Skeletal muscle cell (primary cell): ENCODE data around the gene PTOV1.

Experiments
- DNase-seq: peaks from one replicate; pipeline ENCODE4 v3.0.0-alpha.2; 2010; ENCODE audit warnings: low read depth
- H3K4me3 ChIP-seq: 2 replicates; pipeline ENCODE4 v1.5.1; 2011; ENCODE audit warnings: low read depth, mild to moderate bottlenecking, control low read depth, low read length, moderate library complexity

PTOV1 gene

DNA sequence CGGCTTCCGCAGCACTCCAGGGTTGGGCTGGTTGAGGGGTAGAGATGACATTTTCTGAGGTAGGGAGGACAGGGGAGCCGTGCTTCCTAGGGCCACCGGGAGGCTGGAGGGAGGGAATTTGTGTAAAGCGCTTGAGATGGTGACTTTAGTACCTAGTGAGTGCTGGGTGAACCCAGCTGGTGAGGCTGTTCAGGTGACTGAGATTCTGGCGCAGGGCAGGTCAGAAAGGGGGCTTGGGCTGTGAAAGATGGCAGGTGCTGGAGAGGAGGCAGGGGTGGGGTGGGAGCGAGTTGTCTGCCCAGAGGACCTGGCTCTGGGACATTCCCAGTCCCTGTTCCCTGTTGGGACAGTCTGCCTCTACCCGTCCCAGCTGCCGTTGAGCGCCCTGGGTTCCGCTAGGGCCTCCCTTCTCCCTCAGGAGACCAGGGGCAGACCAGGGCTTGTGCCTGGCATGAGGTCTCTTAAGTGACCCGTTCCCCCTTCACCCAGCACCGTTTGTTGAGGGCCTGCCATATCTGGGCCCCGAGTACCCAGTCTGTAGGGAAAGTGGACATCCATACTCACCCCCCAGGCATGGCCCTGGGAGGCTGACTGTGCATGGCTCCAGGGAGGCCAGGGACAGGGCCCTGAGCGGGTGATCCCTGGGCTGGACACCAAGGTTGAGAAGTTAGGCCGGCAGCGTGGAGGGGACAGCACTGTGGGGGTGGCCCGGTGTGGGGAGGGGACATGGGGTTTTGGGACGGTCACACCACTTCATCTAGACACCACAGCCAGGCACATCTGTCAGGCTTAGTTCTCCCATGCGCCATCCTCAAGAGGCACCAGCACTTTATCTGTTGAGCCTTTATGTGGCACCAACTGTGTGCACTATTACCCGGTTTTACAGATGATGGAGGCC is 5.0 kb downstream of the PTOV1 start:
- DNase-seq = no peak
- no peak overlapping the region for H3K4me3 ChIP-seq

GRCh38 chr19:49856574-49857021 is 5.6 kb downstream of the PTOV1 start:
- no peak for DNase-seq
- H3K4me3 ChIP-seq = no peak overlapping the region

DNA sequence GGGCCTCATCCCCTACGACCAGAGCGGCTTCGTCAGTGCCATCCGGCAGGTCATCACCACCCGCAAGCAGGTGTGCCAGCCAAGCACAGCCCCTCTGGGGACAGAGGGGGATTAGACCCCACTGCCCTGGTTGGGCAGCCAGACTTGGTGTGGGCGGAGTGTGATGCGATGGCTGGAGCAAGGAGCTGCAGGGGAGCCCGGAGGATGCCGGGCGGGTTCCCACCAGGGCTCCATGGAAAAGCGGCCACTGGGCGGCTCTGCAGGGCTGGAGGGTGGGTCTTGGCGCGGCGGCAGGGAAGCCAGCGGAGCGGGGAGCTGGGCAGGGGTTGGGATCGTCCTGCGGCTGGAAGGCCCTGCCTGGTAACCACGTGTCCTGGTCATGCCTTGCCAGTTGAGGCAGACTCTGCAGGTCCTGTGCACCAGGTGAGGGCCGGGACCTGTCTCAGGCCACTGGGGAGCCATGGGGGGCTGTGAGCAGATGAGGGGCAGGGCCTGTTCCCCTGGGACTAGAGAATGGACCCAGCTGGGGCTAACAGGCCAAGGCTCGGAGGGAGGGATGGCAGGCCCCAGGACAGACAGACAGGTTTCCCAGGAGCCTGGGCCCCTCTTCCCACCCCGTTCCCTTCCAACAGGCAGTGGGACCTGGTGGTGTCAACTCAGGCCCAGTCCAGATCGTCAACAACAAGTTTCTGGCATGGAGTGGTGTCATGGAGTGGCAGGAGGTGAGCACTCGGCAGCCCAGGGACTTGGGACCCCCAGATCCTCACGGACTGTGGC is 6.3 kb downstream of the PTOV1 start:
- H3K4me3 ChIP-seq = no peak overlapping the region
- DNase-seq = no peak

- no peak for DNase-seq
- no peak overlapping the region for H3K4me3 ChIP-seq
Observed at GRCh38 chr19:49857838-49858087, 6.8 kb downstream of the PTOV1 start.

DNA sequence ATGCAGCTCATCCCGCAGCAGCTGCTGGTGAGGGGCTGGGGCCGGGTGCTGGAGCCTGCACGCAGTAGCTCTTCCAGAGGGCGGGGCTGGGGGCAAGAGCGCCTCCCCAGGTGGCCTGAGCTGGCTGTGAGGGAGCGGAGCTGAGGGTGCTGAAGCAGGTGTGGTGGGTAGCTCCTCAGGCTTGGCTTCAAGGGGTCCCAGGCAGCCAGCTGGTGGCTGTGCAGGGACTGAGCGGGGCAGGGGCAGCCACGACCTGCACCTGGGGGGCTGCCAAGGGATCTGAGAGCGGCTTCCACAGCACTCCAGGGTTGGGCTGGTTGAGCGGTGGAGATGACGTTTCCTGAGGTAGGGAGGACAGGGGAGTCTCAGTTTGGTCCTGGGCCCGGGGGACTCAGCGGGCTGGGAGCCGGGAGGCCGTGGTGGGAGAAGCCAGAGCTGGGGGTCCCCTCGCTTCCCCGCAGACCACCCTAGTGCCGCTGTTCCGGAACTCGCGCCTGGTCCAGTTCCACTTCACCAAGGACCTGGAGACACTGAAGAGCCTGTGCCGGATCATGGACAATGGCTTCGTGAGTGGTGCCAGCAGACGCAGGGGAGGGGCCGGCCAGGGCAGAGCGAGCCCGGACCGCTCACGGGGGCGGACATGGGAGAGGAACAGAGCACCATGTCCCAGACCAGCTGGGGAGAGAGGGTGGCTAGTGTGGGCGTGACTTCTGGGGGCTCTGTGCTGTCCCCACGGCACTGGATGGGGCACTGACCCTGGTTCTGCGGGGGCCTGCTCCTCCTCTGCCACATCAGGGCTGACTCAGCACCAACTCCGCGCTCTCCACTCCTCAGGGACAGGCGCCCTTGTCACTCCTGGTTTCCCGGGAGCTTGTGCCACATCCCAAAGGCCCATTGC is 7.4 kb downstream of the PTOV1 start:
- DNase-seq = no peak
- no peak overlapping the region for H3K4me3 ChIP-seq

GRCh38 chr19:49859682-49860335 is 8.8 kb downstream of the PTOV1 start:
- H3K4me3 ChIP-seq = no peak overlapping the region
- no peak for DNase-seq

GRCh38 chr19:49860336-49861102 is 9.6 kb downstream of the PTOV1 start:
- DNase-seq = no peak
- no peak overlapping the region for H3K4me3 ChIP-seq

DNA sequence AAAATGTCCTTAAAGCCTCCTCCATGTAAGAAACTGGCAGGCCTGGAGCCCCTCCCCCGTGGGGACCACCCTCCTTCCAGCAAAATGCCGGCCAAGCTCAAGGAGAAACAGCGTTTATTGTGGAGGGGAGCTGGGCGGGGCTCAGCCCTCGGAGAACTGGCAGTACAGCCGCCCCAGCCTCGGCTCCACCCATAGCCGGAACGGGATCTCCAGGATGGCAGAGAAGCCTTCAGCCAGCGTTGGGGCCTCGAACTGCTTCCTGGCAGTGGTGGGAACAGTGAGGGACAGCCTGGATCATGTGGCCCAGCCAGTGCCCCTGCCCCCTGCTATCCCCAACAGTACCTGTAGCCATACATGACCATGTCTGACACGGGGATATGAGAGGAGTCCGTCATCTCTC is 10.1 kb downstream of the PTOV1 start:
- H3K4me3 ChIP-seq = no peak overlapping the region
- DNase-seq = no peak

GRCh38 chr19:49861541-49862378 is 10.8 kb downstream of the PTOV1 start:
- no peak overlapping the region for H3K4me3 ChIP-seq

DNA sequence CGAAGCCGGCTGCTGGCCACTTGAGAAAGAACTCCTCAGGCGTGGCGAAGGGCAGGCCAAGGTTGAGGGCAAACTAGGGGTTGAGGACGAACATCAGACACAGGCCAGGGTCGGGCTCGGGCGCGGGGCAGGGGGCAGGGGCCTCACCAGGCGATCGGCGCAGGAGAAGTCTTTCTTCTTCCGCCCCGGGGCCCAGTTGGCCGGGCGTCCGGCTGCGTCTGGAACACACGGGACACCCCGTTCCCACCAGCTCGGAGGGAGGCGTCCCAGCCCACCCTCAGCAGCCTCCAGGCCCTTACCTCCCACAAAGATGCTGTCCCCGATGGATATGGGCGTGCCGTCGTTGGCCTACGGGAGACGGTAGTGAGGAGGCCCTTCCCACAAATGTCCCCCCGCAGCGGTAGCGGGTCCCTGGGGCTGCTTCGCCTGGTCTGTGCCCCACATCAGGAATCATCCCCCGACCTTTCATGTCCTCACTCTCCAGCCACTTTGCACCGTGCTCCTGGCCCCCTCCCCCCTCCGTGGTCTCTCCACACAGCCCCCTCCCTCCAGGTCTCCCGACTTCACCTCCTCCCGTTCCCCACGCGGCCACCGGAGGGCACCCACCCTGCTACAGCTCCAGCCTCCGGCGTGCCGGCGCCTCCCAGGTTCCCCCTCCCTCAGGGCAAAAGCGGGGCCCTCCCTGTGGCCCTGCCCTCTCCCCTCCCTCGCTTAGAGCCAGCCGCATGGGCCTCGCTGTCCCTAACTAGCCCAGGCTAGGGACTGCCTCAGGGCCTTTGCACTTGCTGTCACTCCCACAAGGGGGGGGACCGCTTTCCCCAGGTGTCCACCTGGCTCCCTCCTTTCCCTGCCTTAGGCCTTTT is 11.7 kb downstream of the PTOV1 start:
- DNase-seq = no peak
- no peak overlapping the region for H3K4me3 ChIP-seq

More at GRCh38 chr19:49861541-49862378, 10.8 kb downstream of the PTOV1 start:
- no peak for DNase-seq

DNA sequence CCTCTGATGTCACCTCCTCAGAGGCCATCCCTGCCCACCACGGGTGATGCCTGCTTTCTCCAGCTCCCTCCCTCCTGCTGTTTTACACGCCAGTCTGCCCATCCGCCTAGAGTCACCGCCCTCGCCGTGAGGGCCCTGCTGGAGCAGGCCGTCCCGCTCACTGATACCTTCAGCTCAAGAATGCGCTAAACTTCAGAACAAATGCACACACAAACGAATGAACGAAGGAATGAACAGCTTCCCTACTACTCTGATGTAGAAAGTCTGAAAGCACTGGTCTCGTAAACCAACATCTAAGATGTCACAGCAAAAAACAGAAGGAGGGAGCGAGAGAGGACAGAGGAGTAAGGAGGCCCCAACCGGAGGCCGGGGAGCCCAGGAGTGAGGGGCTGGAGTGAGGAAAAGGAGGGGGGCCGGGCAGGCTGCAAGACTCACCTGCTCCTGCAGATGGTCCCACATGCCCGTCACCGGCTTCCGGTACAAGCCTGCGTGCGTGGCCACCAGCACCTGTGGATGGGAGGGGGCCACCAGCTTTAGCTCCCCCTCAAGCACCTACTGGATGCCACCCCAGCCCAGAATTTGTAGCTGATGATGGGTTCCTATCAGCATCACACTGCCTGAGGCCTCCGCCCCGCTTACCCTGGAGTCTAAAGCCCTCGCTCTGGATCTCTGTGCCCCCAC is 12.4 kb downstream of the PTOV1 start:
- DNase-seq = no peak
- no peak overlapping the region for H3K4me3 ChIP-seq

DNA sequence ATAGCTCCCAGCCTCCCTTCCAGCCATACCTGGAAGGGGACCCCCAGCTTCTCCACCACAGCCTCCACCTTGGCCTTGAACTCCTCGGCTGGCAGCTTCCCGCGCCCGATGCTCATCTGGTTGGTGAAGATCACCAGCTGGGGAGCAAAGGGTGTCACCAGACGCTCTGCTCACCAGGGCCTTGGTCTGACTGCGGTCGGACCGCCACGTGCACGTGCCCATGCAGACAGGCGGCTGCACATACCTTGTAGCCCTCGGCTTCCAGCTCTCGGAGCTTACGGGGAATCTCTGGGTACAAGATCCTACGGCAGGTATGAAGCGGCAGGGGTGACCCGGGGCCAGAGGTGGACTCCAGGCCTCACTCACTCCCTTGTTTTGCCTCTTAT is 13.0 kb downstream of the PTOV1 start:
- H3K4me3 ChIP-seq = no peak overlapping the region
- no peak for DNase-seq

GRCh38 chr19:49864890-49865289 is 13.9 kb downstream of the PTOV1 start:
- no peak for DNase-seq
- H3K4me3 ChIP-seq = no peak overlapping the region

DNA sequence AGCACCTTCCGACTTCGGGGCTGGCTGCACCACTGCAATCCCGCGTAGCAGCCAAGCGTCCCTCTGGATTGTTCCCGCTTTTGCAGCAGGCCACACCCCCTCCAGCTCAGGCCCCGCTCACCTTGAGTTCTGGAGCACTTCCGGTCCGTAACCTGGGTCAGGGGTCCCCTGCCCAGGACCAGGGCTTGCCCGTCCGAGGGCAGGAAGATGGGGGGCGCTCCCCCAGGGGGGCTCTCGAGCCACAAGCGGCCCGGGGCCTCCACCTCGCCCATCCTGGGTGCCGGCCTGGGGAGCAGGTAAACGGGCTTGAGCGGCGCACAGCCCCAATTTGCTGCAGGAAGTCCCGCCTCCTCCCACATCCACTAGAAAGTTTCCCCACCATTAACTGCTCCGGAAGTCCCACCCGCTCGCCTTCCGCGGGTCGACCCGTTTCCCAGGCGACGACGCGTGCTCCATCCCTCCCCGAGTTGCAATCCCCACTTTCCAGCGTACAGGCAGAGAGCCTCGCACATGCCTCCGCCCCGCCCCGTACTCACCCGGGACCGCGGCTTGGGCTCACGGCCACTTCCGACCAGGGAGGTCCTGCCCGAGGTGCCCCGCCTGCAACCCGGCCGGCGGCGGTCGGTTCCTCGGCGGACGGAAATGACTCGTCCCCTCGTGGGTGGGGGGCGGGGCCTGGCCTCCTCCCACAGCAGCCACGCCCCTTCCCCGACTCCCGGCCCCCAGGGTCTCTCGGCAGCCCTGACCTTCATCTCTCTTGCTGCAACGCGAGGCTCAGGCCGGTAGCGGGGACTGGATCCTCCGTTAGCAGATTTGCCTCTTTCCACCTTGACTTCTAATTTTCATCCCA is 16.2 kb downstream of the PTOV1 start, which contains the start of gene PNKP:
Gene PNKP, minus strand, starts transcription at position 644 of the 850 bp plus-strand sequence. Its CDS starts 372 bp downstream, at position 272.
- peak; percentile 72 for DNase-seq
- peak within 1 kb of the TSS; percentile 88 for H3K4me3 ChIP-seq

DNA sequence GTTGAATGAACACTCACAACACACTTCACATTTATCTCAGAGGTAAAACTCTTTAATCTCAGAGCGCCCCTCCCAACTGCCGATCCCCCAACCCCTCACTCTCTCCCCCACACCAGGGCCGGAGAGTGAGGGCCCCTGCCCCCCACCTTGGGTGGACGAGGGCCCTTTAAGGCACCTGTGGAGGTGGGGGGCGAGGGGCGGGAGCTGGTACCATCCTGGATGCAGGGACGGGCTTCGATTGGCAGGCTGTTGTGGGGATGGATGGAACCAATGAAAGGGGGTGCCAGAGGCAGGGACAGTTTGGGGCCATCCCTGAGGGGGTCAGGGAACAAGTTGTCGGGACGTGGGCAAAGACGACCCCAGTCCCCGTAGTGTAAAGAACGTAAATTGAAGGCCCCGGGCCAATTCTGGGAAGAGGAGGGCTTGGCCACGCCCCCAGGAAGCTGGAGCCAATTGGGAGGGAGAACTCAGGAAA is 18.1 kb downstream of the PTOV1 start:
- no peak for DNase-seq
- H3K4me3 ChIP-seq = peak overlapping the region; percentile 46
